CD4-positive, alpha-beta memory T cell (primary cell): ENCODE measurements around the gene ITFG2. TPM values are rescaled to one million over a fixed set of nuclear protein-coding genes. Genes with fewer than 3 reads are reported as not detected.
"Not testable (repeated sequence)": the region's sequence is repeated elsewhere in the genome, so short reads cannot be mapped to it uniquely, and the experiment has no call there.

Experiments
- CTCF ChIA-PET: fragments of 350-600 bp; sonication (Branson Sonifier 250); formaldehyde crosslinking; loops from one replicate; lab custom pipeline; 2021; ENCODE audit warnings: inconsistent platforms; ENCODE audit not compliant: partially characterized antibody; lab: Charles Lee
- POLR2A ChIA-PET: fragments of 350-600 bp; sonication (Branson Sonifier 250); formaldehyde crosslinking; loops from one replicate; lab custom pipeline; 2021; ENCODE audit not compliant: partially characterized antibody; lab: Charles Lee
- DNase-seq, 5 donors: peaks; one replicate each; pipeline versions ENCODE4 v3.0.0 to v3.0.0-alpha.2; 2020 to 2022; ENCODE audit warnings: mixed read lengths in 1 of 5
- H3K27ac ChIP-seq: one replicate; pipeline ENCODE4 v1.7.0; 2013; ENCODE audit warnings: low read depth, low read length
- H3K27me3 ChIP-seq: 2 replicates; pipeline ENCODE4 v1.7.0; 2013; ENCODE audit warnings: mild to moderate bottlenecking, low read length, moderate library complexity; ENCODE audit not compliant: insufficient read depth
- H3K36me3 ChIP-seq: 2 replicates; pipeline ENCODE4 v1.7.0; 2013; ENCODE audit warnings: mild to moderate bottlenecking, low read length, moderate library complexity; ENCODE audit not compliant: insufficient read depth
- H3K4me1 ChIP-seq: 2 replicates; pipeline ENCODE4 v1.7.0; 2013; ENCODE audit warnings: mild to moderate bottlenecking, low read length, moderate library complexity; ENCODE audit not compliant: insufficient read depth
- H3K4me3 ChIP-seq, 2 donors: one replicate each; pipeline ENCODE4 v1.7.0; 2013; ENCODE audit warnings: low read length in 2 of 2, mild to moderate bottlenecking in 1 of 2
- H3K9me3 ChIP-seq, 2 donors: one replicate each; pipeline ENCODE4 v1.7.0; 2013; ENCODE audit warnings: low read length in 2 of 2, control low read depth in 1 of 2; ENCODE audit not compliant: control insufficient read depth in 1 of 2
- H3K27ac Mint-ChIP-seq, 7 donors: one replicate each; pipeline ENCODE4 v1.8.0; 2020 to 2021; ENCODE audit warnings: mixed read lengths in 7 of 7, mild to moderate bottlenecking in 6 of 7, inconsistent platforms in 3 of 7, moderate library complexity in 3 of 7
- H3K27me3 Mint-ChIP-seq, 2 donors: one replicate each; pipeline ENCODE4 v1.8.0; 2020 to 2021; ENCODE audit warnings: mixed read lengths in 2 of 2
- H3K36me3 Mint-ChIP-seq, 2 donors: one replicate each; pipeline ENCODE4 v1.8.0; 2020 to 2021; ENCODE audit warnings: mixed read lengths in 2 of 2, inconsistent platforms in 1 of 2, mild to moderate bottlenecking in 1 of 2
- H3K4me1 Mint-ChIP-seq, 4 donors: one replicate each; pipeline ENCODE4 v1.8.0; 2020 to 2021; ENCODE audit warnings: mixed read lengths in 4 of 4, mild to moderate bottlenecking in 1 of 4
- H3K4me3 Mint-ChIP-seq, 8 donors: one replicate each; pipeline ENCODE4 v1.8.0; 2020 to 2021; ENCODE audit warnings: mixed read lengths in 8 of 8, mild to moderate bottlenecking in 7 of 8, moderate library complexity in 6 of 8, inconsistent platforms in 3 of 8
- H3K9me3 Mint-ChIP-seq, 8 donors: one replicate each; pipeline ENCODE4 v1.8.0; 2020 to 2021; ENCODE audit warnings: mixed read lengths in 8 of 8, mild to moderate bottlenecking in 5 of 8, inconsistent platforms in 3 of 8, moderate library complexity in 1 of 8
- intact Hi-C: fragments of 100-400 bp; cut with micrococcal nuclease; formaldehyde crosslinking; loops from one replicate; pipeline ENCODE4 v1.15.1; 2023
- polyA plus RNA-seq, 2 donors: library from polyadenylated mRNA; unstranded; fragments of 300-500 nt; fragmentation: Illumina TruSeq; gene quantifications; one replicate each; pipeline ENCODE4 v1.2.3, GENCODE V29; 2021
- total RNA-seq, 2 experiments: library from RNA; stranded (reverse); gene quantifications; one replicate each; pipeline ENCODE4 v1.2.3, GENCODE V29; 2021

The ITFG2 gene
- total and polyA plus RNA-seq, 4 experiments from 2014 or later: 45.8 to 133 (median 81.8) TPM

DNA sequence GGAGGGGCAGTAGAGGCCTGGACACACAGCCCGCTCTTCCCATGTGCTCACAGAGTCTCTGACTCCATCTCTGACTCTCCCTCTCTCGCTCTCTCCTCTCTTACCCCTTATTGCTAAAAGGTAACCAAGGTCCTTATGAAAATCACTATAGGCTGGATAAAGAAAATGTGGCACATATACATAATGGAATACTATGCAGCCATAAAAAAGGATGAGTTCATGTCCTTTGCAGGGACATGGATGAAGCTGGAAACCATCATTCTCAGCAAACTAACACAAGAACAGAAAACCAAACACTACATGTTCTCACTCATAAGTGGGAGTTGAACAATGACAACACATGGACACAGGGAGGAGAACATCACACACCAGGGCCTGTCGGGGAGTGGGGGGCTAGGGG, 41.9 kb upstream of the ITFG2 start:
- CTCF ChIA-PET, H3K36me3 ChIP-seq, H3K27ac Mint-ChIP-seq, H3K4me1 ChIP-seq, H3K4me1 Mint-ChIP-seq, intact Hi-C loops, H3K9me3 ChIP-seq, H3K4me3 Mint-ChIP-seq, POLR2A ChIA-PET, H3K36me3 Mint-ChIP-seq, H3K9me3 Mint-ChIP-seq, H3K27ac ChIP-seq, H3K4me3 ChIP-seq, DNase-seq, H3K27me3 ChIP-seq, H3K27me3 Mint-ChIP-seq: not testable (repeated sequence)

DNA sequence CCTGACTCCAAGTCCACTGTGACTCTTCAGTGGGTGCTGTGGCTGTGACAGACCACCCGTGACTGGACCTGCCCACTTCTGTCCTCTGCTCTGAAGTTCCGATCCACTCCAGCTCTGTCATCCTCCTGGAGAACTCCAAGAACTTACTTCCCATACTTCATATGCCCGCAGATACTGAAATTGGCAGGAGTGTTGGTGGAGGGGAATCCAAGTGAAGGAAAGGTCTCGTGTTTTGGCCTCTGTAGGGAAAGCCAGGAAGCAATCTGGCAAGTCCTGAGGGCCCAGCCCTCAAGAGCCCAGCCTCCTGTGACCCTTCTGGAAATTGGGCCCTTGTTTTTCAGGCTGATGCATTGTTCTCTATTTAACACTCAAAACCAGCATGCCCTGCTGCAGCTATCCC, 40.1 kb upstream of the ITFG2 start:
- Histone ChIP-seq H3K4me3 (no peak overlapping the region), H3K36me3 (no peaks in the 10 kb centered on the region), H3K27me3 (no peaks in the 10 kb centered on the region), H3K4me1 (no peaks in the 10 kb centered on the region), H3K27ac (no peak overlapping the region), H3K9me3 (no peaks in the 10 kb centered on the region)
- ChIA-PET POLR2A (no interaction called here), CTCF (no interaction called here)
- H3K4me3 Mint-ChIP-seq: no peak overlapping the region
- intact Hi-C loops: no loop called here
- no peaks in the 10 kb centered on the region for H3K27me3 Mint-ChIP-seq
- H3K9me3 Mint-ChIP-seq: peaks cover 0 to 2% (median 0%) of the 10 kb centered on the region in 8 donors
- H3K4me1 Mint-ChIP-seq: peaks cover 0 to 6% (median 0%) of the 10 kb centered on the region in 4 donors
- H3K36me3 Mint-ChIP-seq: no peaks in the 10 kb centered on the region
- no peak overlapping the region for H3K27ac Mint-ChIP-seq
- DNase-seq: no peak

GRCh38 chr12:2773199-2773875, 39.1 kb upstream of the ITFG2 start:
- peaks cover 0 to 4% (median 0%) of the 10 kb centered on the region in 4 donors for H3K4me1 Mint-ChIP-seq
- no peak overlapping the region for H3K27ac Mint-ChIP-seq
- no peak overlapping the region for H3K4me3 Mint-ChIP-seq
- H3K27ac ChIP-seq: no peak overlapping the region
- H3K9me3 Mint-ChIP-seq: peaks cover 0 to 2% (median 0%) of the 10 kb centered on the region in 8 donors
- ChIA-PET CTCF (no interaction called here), POLR2A (no interaction called here)
- no peak overlapping the region for H3K4me3 ChIP-seq
- no peaks in the 10 kb centered on the region for H3K27me3 ChIP-seq
- no peaks in the 10 kb centered on the region for H3K36me3 Mint-ChIP-seq
- H3K27me3 Mint-ChIP-seq: no peaks in the 10 kb centered on the region
- intact Hi-C loops: no loop called here
- H3K4me1 ChIP-seq: no peaks in the 10 kb centered on the region
- no peaks in the 10 kb centered on the region for H3K36me3 ChIP-seq
- DNase-seq: no peak
- no peaks in the 10 kb centered on the region for H3K9me3 ChIP-seq

GRCh38 chr12:2775431-2775830, 37.0 kb upstream of the ITFG2 start:
- Histone ChIP-seq H3K27ac (no peak overlapping the region), H3K4me3 (no peak overlapping the region), H3K9me3 (no peaks in the 10 kb centered on the region), H3K36me3 (no peaks in the 10 kb centered on the region), H3K27me3 (no peaks in the 10 kb centered on the region), H3K4me1 (no peaks in the 10 kb centered on the region)
- Mint-ChIP-seq H3K9me3 (peaks cover 0 to 2% (median 0%) of the 10 kb centered on the region in 8 donors), H3K27ac (no peak overlapping the region), H3K4me1 (peaks cover 0 to 2% (median 0%) of the 10 kb centered on the region in 4 donors), H3K4me3 (no peak overlapping the region), H3K36me3 (no peaks in the 10 kb centered on the region), H3K27me3 (peaks cover 0 to 1% of the 10 kb centered on the region in 2 donors)
- CTCF ChIA-PET: no interaction called here
- intact Hi-C loops: no loop called here
- DNase-seq: no peak
- POLR2A ChIA-PET: no interaction called here

DNA sequence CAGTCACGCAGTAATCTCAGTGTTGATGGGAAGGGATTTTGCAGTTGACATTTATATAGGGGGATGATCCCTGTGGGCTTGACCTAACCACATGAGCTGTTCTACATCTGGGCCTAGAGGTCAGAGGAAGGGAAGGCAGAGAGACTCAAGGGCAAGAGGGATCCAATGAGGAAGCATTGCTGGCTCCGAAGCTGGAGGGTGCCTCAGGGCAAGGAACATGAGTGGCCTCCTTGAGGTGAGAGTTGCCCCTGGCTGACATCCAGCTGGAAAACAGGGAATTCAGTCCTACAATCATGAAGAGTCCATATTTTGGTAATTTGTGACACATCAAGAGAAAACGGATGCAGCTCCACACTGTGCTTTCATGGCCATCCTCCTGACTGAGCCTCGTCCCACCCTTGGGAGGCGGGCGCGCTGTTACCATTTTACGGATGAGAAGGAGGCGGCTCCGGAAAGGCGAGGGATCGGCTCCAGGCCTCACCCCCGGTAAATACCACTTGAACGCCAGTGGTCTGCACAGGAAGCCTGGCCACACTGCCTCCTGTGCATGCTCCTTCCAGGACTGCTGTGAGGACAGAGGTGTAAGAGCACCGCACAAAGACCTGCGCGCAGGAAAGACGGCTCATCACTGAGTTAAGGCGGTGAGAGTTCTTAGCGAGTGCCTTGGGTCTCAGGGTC, 36.2 kb upstream of the ITFG2 start:
- DNase-seq: no peak
- intact Hi-C loops: no loop called here
- Mint-ChIP-seq H3K4me1 (peaks cover 0 to 2% (median 0%) of the 10 kb centered on the region in 4 donors), H3K27me3 (peaks cover 0 to 3% of the 10 kb centered on the region in 2 donors), H3K9me3 (no peaks in the 10 kb centered on the region), H3K36me3 (no peaks in the 10 kb centered on the region), H3K4me3 (no peak overlapping the region), H3K27ac (no peak overlapping the region)
- H3K27me3 ChIP-seq: no peaks in the 10 kb centered on the region
- no peak overlapping the region for H3K4me3 ChIP-seq
- no peaks in the 10 kb centered on the region for H3K36me3 ChIP-seq
- H3K9me3 ChIP-seq: no peaks in the 10 kb centered on the region
- CTCF ChIA-PET: interaction anchor here (1.8 kb wide), 1 partner anchor 93 kb away, joined by 7 read pairs; no protein-coding TSS in a partner anchor
- H3K27ac ChIP-seq: no peak overlapping the region
- POLR2A ChIA-PET: no interaction called here
- H3K4me1 ChIP-seq: no peaks in the 10 kb centered on the region

DNA sequence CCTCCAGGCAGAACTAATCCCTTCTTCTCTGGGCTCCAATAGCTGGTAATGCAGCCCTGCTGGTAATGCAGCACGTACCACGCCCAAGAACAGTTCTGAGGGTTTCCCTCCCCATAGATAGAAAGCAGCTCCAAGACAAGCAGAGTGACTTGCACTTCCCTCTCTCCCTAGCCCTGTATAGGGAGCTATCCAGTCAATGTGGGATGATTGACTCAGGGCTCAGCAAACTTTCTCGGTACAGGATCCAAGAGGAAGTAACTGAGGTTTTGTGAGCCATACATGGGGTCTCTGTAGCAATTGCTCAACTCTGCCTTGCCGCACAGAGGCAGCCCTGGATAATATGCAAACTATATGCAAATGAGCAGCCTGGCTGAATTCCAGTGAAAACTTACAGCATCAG, 33.2 kb upstream of the ITFG2 start:
- ChIA-PET POLR2A (no interaction called here), CTCF (interaction anchor here (1.0 kb wide), 1 partner anchor 96 kb away, joined by 4 read pairs; no protein-coding TSS in a partner anchor)
- Histone ChIP-seq H3K4me3 (no peak overlapping the region), H3K27me3 (no peaks in the 10 kb centered on the region), H3K27ac (no peak overlapping the region), H3K4me1 (peaks cover 9% of the 10 kb centered on the region), H3K36me3 (no peaks in the 10 kb centered on the region), H3K9me3 (no peaks in the 10 kb centered on the region)
- Mint-ChIP-seq H3K27ac (no peak overlapping the region), H3K9me3 (no peaks in the 10 kb centered on the region), H3K36me3 (no peaks in the 10 kb centered on the region), H3K4me1 (peaks cover 7 to 10% (median 9%) of the 10 kb centered on the region in 4 donors), H3K4me3 (no peak overlapping the region), H3K27me3 (peaks cover 8 to 13% of the 10 kb centered on the region in 2 donors)
- intact Hi-C loops: no loop called here
- no peak for DNase-seq

DNA sequence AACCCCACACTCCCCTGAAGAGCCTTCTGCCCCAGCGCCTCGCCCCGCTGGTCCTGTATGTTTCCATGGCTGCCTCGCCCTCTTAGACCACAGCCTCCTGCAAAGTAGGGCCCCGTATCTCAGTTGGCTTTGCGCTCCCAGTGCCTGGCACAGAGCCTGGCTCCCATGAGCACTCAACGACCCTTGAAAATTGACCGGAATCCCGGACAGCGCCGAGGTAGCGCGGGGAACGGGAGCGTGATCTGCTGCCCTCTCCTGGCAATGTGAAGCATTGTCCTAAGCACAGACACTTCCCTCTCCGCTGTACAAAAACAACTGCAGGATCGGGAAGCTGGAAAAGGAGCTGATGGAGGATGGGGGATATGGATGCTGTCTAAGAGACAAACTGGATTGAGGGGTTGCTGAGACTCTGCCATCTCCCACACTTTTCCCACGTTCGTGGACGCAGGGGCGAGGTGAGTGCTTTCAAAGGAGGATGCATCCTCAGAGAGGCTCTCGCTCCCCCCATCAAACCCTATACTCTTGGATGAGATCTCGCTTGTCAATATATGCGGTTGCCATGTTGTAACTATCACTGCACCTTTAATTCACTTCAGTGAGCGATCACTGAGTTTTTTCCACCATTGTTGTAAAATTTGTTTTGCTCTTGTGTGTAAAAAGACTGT, 28.4 kb upstream of the ITFG2 start:
- Mint-ChIP-seq H3K4me1 (peaks cover 9 to 13% (median 11%) of the 10 kb centered on the region in 4 donors), H3K27ac (peak overlapping the region in 3 of 7 donors; percentile 53 to 79 (median 55)), H3K36me3 (no peaks in the 10 kb centered on the region), H3K27me3 (peaks cover 9 to 17% of the 10 kb centered on the region in 2 donors), H3K9me3 (no peaks in the 10 kb centered on the region), H3K4me3 (peak overlapping the region; percentile 70 to 92 (median 83))
- DNase-seq: peak; percentile 38 to 51 (median 45)
- ChIA-PET POLR2A (interaction anchor here (0.5 to 1.9 kb wide), 6 partner anchors 10 to 103 kb away, joined by 3 to 6 read pairs (median 4); partner anchors contain the start of genes FKBP4 and ITFG2), CTCF (interaction anchor here (0.6 to 6.4 kb wide), 17 partner anchors 8 to 1600 kb away, joined by 3 to 121 read pairs (median 6); partner anchors contain the start of gene FKBP4)
- Histone ChIP-seq H3K4me3 (no peak overlapping the region), H3K36me3 (no peaks in the 10 kb centered on the region), H3K9me3 (no peaks in the 10 kb centered on the region), H3K4me1 (peaks cover 9% of the 10 kb centered on the region), H3K27me3 (no peaks in the 10 kb centered on the region), H3K27ac (no peak overlapping the region)
- intact Hi-C loops: loop anchor here (1.0 to 10.0 kb wide), 3 partner anchors 29 to 989 kb away; no protein-coding TSS in a partner anchor
